Stomach (tissue), 4 donors: ENCODE data around the gene EDEM2.
A peak's percentile ranks its signal among the peaks of the same experiment; 100 is the strongest.

Source experiments
- EP300 ChIP-seq: sonication (generic); formaldehyde crosslinking; IDR thresholded peaks from one replicate; pipeline ENCODE4 v1.6.1; 2017; ENCODE audit warnings: antibody characterized with exemption
- POLR2A ChIP-seq, 4 donors: fragments of 450-650 bp; IDR thresholded peaks; one replicate each; pipeline ENCODE4 v1.6.1; 2016; ENCODE audit warnings: antibody characterized with exemption in 4 of 4, control low read depth in 2 of 4, mild to moderate bottlenecking in 1 of 4, moderate library complexity in 1 of 4
- POLR2AphosphoS5 ChIP-seq, 3 donors: sonication (generic); formaldehyde crosslinking; IDR thresholded peaks; one replicate each; pipeline ENCODE4 v1.6.1; 2016; ENCODE audit warnings: antibody characterized with exemption in 3 of 3
- TF ChIP-seq, protein P1 (sequence below), 7 experiments: fragments of 450-650 bp in 4 of 7; fragments of 200-600 bp in 3 of 7; sonication (generic) in 3 of 7; IDR thresholded peaks; one replicate each; pipeline ENCODE4 v1.5.1; 2016 to 2019; ENCODE audit warnings: antibody characterized with exemption in 7 of 7, control low read depth in 2 of 7, mild to moderate bottlenecking in 1 of 7

DNA sequence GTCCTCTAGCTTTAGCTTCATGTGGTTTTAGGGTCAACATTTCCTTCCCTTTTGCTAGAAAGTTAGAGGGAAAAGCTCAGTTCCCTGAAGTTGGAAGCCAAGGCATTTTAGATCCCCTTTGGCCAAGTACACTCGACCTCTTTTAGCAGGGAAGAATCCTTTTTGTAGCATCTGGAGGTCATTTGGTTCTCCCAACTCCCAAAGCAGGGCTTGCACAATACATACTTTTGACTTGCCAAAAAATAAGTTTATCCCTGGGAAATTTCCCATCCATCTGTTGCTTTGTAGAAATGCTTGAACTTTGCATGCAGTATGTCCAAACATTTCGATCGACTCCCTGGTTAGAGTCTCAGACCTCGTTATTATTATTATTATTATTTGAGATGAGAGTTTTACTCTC is 4.6 kb upstream of the EDEM2 start:
- peak in 2 of 3 donors; percentile 32 to 33 for TF ChIP-seq POLR2AphosphoS5 (IDR thresholded peaks at IDR 0.05)
- TF ChIP-seq POLR2A (IDR thresholded peaks at IDR 0.05), result no peak
- TF ChIP-seq, protein P1, sequence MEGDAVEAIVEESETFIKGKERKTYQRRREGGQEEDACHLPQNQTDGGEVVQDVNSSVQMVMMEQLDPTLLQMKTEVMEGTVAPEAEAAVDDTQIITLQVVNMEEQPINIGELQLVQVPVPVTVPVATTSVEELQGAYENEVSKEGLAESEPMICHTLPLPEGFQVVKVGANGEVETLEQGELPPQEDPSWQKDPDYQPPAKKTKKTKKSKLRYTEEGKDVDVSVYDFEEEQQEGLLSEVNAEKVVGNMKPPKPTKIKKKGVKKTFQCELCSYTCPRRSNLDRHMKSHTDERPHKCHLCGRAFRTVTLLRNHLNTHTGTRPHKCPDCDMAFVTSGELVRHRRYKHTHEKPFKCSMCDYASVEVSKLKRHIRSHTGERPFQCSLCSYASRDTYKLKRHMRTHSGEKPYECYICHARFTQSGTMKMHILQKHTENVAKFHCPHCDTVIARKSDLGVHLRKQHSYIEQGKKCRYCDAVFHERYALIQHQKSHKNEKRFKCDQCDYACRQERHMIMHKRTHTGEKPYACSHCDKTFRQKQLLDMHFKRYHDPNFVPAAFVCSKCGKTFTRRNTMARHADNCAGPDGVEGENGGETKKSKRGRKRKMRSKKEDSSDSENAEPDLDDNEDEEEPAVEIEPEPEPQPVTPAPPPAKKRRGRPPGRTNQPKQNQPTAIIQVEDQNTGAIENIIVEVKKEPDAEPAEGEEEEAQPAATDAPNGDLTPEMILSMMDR (IDR thresholded peaks at IDR 0.05), result no peak
- TF ChIP-seq EP300, result no peak
